ENCODE measurements around the gene MLLT11. TPM values are rescaled to one million over a fixed set of nuclear protein-coding genes. Genes with fewer than 3 reads are reported as not detected.

Gene MLLT11
- total and polyA plus RNA-seq, 4 donors = 0.17 to 0.64 (median 0.27) TPM

DNA sequence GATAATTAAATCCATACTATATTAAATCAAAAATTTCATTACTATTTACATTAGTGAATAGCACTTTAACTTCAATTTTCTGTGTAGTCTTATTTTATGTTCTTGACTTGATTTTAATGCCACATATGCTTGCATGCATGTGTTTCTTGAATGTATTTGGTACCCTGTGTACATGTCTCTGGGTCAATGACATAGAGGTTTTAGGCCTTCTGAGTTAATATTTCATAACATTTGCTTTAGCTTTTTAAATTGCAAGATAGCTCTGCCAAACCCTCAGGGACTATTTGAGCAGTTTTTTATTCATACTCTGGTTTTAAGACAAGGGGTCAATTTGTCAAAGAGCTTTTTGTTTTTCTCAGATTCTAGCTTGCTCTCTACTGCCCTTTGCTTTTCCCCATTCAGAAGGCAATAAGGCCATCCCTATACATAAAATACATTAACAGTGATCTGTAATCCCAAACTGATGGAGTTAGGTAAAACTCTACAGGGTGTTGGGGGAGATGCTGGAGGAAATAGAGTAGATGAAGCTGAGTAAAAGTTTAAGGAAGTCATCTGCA, 5.0 kb downstream of the MLLT11 start:
- TF ChIP-seq RXRA (IDR thresholded peaks at IDR 0.05) (peak; percentile 97 to 98), ATF3 (IDR thresholded peaks at IDR 0.05) (no peak), JUND (IDR thresholded peaks at IDR 0.05) (no peak), HNF4G (IDR thresholded peaks at IDR 0.05) (no peak), MAX (IDR thresholded peaks at IDR 0.05) (peak; percentile 46), EGR1 (IDR thresholded peaks at IDR 0.05; ENCODE audit: low read depth in 2 of 2) (no peak), SP1 (IDR thresholded peaks at IDR 0.05) (no peak), FOXA2 (IDR thresholded peaks at IDR 0.05) (no peak), REST (IDR thresholded peaks at IDR 0.05) (no peak), GABPA (IDR thresholded peaks at IDR 0.05 in 1 of 2, conservative IDR thresholded peaks at IDR 0.05 in 1 of 2) (no peak), CTCF (IDR thresholded peaks at IDR 0.05; ENCODE audit: low read depth, low read length, missing input control) (no peak), RAD21 (IDR thresholded peaks at IDR 0.05) (no peak), YY1 (IDR thresholded peaks at IDR 0.05) (peak; percentile 28), TAF1 (conservative IDR thresholded peaks at IDR 0.05) (no peak), HNF4A (conservative IDR thresholded peaks at IDR 0.05) (peak; percentile 14 to 51), NR2F2 (IDR thresholded peaks at IDR 0.05) (no peak), FOXA1 (IDR thresholded peaks at IDR 0.05) (no peak)
- TF ChIP-seq, protein P1, sequence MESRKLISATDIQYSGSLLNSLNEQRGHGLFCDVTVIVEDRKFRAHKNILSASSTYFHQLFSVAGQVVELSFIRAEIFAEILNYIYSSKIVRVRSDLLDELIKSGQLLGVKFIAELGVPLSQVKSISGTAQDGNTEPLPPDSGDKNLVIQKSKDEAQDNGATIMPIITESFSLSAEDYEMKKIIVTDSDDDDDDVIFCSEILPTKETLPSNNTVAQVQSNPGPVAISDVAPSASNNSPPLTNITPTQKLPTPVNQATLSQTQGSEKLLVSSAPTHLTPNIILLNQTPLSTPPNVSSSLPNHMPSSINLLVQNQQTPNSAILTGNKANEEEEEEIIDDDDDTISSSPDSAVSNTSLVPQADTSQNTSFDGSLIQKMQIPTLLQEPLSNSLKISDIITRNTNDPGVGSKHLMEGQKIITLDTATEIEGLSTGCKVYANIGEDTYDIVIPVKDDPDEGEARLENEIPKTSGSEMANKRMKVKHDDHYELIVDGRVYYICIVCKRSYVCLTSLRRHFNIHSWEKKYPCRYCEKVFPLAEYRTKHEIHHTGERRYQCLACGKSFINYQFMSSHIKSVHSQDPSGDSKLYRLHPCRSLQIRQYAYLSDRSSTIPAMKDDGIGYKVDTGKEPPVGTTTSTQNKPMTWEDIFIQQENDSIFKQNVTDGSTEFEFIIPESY (IDR thresholded peaks at IDR 0.05) = peak; percentile 28
- no peak overlapping the region for H3K9ac ChIP-seq (ENCODE audit: low read depth in 1 of 2, low read length in 2 of 2)
- no peak for DNase-seq (ENCODE audit: low spot score)

More for the DNA sequence above, 5.0 kb downstream of the MLLT11 start:
- no peaks in the 10 kb centered on the region for H3K36me3 ChIP-seq (ENCODE audit: control insufficient read depth in 4 of 4, insufficient read depth in 3 of 4, low read depth in 1 of 4, low read length in 3 of 4)
- H3K4me3 ChIP-seq (ENCODE audit: low read depth in 1 of 3, low read length in 3 of 3) = no peak overlapping the region
- H3K27ac ChIP-seq (ENCODE audit: low read depth in 1 of 2, low read length in 2 of 2) = no peak overlapping the region
- no peaks in the 10 kb centered on the region for H3K27me3 ChIP-seq (ENCODE audit: control insufficient read depth in 4 of 4, insufficient read depth in 4 of 4, low read length in 3 of 4)
- H3K4me1 ChIP-seq (ENCODE audit: control insufficient read depth in 4 of 4, insufficient read depth in 4 of 4, low read length in 3 of 4) = peaks cover 6 to 34% (median 28%) of the 10 kb centered on the region in 4 donors
- H3K9me3 ChIP-seq (ENCODE audit: control insufficient read depth in 4 of 4, low read length in 3 of 4) = no peaks in the 10 kb centered on the region
